ENCODE results near the gene TBC1D22A.

Gene TBC1D22A

DNA sequence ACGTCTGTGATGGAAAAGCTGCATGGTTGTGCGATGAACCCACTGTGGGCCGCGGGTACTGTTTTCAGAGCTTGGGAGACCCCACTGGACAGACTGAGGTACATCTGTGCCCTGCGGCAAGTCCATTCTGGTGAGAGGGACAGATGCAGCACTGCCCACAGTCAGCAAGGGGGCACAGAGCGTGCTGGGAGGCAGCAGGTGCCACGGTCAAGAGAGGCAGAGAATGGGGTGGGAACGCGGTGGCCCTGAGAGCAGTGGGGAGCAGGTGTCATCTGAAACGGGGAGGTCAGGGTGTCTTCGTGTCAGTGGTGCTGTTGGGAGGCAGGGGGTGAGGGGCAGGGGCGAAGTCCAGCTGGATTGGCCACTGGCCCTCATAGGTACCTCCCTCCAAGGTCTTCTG, 32.0 kb downstream of the TBC1D22A start:
- no peak for DNase-seq

- DNase-seq: no peak
These were observed 32.7 kb downstream of the TBC1D22A start for GRCh38 chr22:46795140-46795539.

DNA sequence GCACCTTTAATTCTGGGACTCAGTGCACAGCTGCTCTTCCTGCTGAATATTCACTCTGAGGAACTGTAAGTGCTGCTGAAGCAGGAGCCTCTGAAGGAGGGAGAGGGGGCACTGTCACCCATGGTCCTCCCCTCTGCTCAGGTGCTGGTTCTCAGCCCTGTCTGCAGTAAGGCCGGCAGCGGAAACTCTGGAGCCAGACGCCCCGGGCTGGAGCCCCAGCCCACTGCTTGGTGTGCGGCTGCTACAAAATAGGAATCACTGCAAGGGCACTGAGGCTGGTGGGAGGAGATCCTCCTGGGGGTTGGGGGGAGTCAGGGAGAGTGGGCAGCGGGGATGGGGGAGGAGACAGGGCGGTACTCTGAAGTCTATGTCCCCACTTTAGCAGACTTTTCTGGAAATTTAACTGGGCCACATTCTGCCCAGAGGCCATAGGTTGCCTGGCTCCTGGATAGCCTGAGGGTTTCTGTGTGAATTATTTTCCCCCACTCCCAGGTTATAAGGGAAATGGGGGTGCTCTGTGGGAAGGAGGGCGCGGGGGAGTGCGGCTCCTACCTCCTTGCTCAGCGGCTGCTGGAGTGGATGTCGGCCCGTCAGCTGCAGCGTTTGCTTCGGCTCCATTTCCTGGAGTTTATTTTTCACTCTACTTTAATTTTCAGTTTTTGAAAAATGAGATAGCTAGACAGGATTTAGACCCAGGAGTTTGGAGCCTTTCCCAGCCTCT, 33.6 kb downstream of the TBC1D22A start:
- DNase-seq: no peak

GRCh38 chr22:46796566-46797195, 34.2 kb downstream of the TBC1D22A start:
- no peak for DNase-seq

DNA sequence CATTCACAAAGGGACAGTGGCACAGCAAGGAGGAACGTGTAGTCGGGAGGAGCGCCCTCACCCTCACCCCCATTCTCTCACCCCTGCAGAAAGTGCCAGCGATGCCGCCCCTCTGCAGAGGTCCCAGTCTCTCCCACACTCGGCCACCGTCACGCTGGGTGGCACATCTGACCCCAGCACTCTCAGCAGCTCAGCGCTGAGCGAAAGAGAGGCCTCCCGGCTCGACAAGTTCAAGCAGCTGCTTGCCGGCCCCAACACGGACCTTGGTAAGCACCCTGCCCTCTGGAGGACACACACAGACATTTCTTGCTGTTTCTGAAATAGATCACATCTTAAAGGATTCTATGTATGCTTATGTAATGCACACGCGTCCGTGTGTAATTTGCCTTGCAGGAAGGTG, 34.9 kb downstream of the TBC1D22A start:
- peak in 1 of 51 donors; percentile 13 for DNase-seq

DNA sequence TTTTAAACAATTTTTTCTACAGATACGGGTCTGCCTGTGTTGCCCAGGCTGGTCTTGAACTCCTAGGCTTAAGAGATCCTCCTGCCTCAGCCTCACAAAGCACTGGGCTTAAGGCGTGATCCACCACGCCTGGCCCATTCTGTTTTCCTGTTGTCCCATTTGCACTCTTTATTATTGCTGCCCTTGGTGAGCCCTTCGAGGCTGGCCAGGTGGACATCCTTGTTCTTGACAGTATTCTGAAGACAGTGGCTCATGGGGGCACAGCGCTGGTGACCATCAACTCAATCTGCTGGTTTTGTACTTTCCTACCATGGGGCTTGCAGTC, 35.6 kb downstream of the TBC1D22A start:
- no peak for DNase-seq

DNA sequence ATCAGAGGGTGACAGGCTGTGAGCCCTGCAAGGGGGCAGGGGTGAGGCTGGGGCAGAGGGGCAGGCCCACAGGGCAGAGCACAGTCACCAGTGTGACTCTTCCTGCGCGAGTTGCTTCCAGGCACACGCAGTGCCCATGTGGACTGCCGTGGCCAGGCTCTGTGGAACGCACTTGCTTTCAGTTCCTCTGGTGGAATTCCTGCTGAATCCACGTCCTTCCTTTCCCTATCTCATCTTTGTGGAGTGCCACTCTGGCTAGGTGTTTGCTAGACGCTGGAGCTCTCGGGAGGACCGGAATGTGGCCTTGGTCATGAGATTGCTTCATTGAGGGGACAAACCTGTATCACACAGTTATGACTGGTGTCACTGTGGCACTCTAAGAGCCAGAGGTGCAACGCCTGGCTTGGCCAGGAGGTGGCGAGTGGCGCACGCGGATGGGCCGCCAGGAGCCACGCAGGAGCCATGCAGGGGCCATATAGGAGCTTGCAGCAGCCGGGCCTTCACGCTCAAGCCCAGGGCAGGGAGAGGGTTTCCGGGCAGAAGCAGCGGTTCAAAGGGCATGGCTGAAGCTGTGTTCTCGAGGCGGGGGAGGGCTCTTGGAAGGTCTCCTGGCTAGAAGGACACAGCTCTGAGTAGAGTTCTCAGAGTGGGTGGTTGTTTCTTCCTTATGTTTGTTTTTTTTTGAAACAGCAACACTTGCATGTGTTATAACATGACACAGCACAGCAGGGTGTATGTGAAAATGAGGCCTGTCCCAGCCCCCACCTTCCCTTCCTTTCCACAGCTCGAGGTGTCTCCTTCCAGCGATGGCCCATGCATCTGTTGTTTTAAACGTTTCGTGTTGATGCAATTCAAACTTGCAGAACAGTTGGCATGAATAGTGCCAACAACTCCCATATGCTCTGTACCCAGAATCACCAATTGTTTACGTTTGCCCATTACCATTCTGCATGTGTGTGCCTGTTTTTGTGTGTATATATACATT, 36.2 kb downstream of the TBC1D22A start:
- DNase-seq: peak in 45 of 51 donors; percentile 27 to 86 (median 62)

- no peak for DNase-seq
These were observed 37.2 kb downstream of the TBC1D22A start for GRCh38 chr22:46799626-46800025.

- DNase-seq: no peak
These were observed 37.8 kb downstream of the TBC1D22A start for GRCh38 chr22:46800102-46800857.

DNA sequence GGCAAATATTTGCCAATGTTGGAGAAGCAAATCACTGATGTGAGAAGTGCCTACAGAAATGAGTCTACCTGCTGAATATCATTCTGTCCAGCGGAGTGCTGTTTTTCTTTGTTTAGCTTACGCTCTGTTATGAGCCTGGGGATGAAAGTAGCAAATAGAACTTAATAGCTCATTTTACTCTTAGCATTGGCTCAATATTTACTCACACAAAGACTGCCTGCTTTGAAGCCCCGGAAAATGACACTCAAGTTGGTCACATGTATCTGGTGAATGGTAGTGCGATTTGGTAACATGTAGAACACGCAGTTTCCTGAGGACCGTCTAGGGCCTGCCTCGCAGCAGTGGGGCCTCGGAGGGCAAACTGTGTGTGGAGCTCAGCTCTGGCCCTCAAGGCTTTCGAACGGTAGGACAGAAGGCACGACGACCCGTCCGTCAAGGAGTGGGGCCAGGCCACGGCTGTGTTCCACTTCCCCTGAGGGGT, 38.9 kb downstream of the TBC1D22A start:
- DNase-seq: no peak

- DNase-seq: no peak
These were observed 39.6 kb downstream of the TBC1D22A start for GRCh38 chr22:46801826-46802607.

GRCh38 chr22:46802608-46803027, 40.2 kb downstream of the TBC1D22A start:
- no peak for DNase-seq

- peak in 4 of 51 donors; percentile 6 to 24 (median 12) for DNase-seq
These were observed 40.8 kb downstream of the TBC1D22A start for GRCh38 chr22:46803031-46803880.

- DNase-seq: no peak
These were observed 41.5 kb downstream of the TBC1D22A start for GRCh38 chr22:46803936-46804335.

DNA sequence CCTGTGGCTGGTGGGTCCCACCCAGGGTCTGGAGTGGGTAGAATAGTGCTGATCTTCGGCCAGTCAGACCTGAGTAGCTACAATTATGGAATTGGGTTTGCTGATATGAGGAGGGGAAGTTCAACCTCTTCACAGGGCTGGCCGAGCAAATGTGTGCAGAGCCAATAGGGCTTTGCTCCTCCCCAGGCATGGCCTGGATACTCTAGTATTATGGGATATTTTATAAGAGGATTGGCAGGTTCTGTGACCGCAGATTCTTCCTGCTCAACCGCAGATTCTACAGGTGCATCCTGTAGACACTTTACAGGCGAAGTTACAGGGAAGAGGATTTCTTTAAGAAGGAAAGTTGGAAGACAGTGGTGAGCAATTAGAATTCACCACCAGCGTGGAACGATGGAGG, 44.3 kb downstream of the TBC1D22A start:
- no peak for DNase-seq

- no peak for DNase-seq
These were observed 45.0 kb downstream of the TBC1D22A start for GRCh38 chr22:46807458-46807857.

- no peak for DNase-seq
These were observed 46.9 kb downstream of the TBC1D22A start for GRCh38 chr22:46809153-46809885.

Data from hypothalamus (tissue), 51 donors.